Astrocyte (in vitro differentiated cells and primary cell): ENCODE results near the gene METTL14.

Source experiments
- CTCF ChIP-seq: IDR thresholded peaks from 2 replicates; pipeline ENCODE4 v1.5.1; 2011; ENCODE audit warnings: low read depth, mild to moderate bottlenecking, inconsistent platforms, low read length, moderate library complexity; ENCODE audit not compliant: insufficient read depth
- EZH2 ChIP-seq: IDR thresholded peaks from 2 replicates; pipeline ENCODE4 v1.6.1; 2012; ENCODE audit warnings: mild to moderate bottlenecking, low read length, inconsistent platforms; ENCODE audit not compliant: insufficient read depth

GRCh38 chr4:118682928-118683327 lies 2.3 kb upstream of the METTL14 start:
- TF ChIP-seq CTCF (peak; percentile 48), EZH2 (no peak)
